ENCODE measurements around the gene HTR3B. TPM values are rescaled to one million over a fixed set of nuclear protein-coding genes. Genes with fewer than 3 reads are reported as not detected.

HTR3B gene
- polyA plus RNA-seq, 3 donors = 0.04 to 0.14 TPM; not detected in 1

DNA sequence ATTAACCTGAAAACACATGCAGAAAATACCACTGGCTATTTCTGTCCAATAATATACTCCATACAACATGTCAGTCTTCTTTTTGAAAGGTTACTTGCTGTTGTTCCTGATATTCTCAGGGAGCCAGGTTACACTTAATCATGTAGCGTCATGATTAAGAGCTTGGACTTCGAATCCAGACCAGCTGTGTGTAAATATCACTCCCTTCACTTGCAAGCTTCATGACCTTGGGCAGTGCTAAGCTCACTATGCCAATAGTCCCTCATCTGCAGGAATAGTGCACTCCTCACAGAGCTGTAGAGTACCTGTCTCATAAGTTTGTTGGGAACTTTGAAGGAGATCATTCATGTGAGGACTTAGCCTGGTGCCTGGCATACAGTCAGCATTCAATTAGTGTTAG is 1.9 kb downstream of the HTR3B start:
- H3K4me1 Mint-ChIP-seq = no peaks in the 10 kb centered on the region
- Histone ChIP-seq H3K9me3 (replicated peaks in 1 of 2; ENCODE audit: control insufficient read depth in 1 of 2, insufficient read depth in 1 of 2, low read length in 2 of 2) (no peaks in the 10 kb centered on the region), H4K20me1 (ENCODE audit: insufficient read depth, low read length) (no peaks in the 10 kb centered on the region), H3K27ac (ENCODE audit: low read depth in 1 of 2, low read length in 2 of 2) (no peak overlapping the region), H3K4me3 (replicated peaks in 1 of 3; ENCODE audit: low read depth in 2 of 3, low read length in 3 of 3) (no peak overlapping the region), H3K4me1 (ENCODE audit: control insufficient read depth in 1 of 2, insufficient read depth in 2 of 2, low read length in 2 of 2) (no peaks in the 10 kb centered on the region), H2AFZ (ENCODE audit: insufficient read depth, low read depth, low read length, poor library complexity, severe bottlenecking) (no peak overlapping the region), H3K27me3 (ENCODE audit: control insufficient read depth in 2 of 2, insufficient read depth in 2 of 2, low read length in 2 of 2) (no peaks in the 10 kb centered on the region), H3K36me3 (replicated peaks in 1 of 2; ENCODE audit: control insufficient read depth in 1 of 2, insufficient read depth in 2 of 2, low read length in 2 of 2) (no peaks in the 10 kb centered on the region), H3K4me2 (replicated peaks; ENCODE audit: extremely low read depth, low read length, poor library complexity, severe bottlenecking) (no peak overlapping the region), H3K79me2 (ENCODE audit: insufficient read depth, low read length) (no peaks in the 10 kb centered on the region), H3K9ac (ENCODE audit: insufficient read depth, low read length, poor library complexity, severe bottlenecking) (no peak overlapping the region)
- H3K27ac Mint-ChIP-seq = no peak overlapping the region
- intact Hi-C loops (cut with micrococcal nuclease) = no loop called here
- TF ChIP-seq, protein P1, sequence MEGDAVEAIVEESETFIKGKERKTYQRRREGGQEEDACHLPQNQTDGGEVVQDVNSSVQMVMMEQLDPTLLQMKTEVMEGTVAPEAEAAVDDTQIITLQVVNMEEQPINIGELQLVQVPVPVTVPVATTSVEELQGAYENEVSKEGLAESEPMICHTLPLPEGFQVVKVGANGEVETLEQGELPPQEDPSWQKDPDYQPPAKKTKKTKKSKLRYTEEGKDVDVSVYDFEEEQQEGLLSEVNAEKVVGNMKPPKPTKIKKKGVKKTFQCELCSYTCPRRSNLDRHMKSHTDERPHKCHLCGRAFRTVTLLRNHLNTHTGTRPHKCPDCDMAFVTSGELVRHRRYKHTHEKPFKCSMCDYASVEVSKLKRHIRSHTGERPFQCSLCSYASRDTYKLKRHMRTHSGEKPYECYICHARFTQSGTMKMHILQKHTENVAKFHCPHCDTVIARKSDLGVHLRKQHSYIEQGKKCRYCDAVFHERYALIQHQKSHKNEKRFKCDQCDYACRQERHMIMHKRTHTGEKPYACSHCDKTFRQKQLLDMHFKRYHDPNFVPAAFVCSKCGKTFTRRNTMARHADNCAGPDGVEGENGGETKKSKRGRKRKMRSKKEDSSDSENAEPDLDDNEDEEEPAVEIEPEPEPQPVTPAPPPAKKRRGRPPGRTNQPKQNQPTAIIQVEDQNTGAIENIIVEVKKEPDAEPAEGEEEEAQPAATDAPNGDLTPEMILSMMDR (IDR thresholded peaks at IDR 0.05) = no peak
- no peak overlapping the region for H3K4me3 Mint-ChIP-seq
- peaks cover 5 to 11% (median 10%) of the 10 kb centered on the region in 3 donors for H3K27me3 Mint-ChIP-seq (ENCODE audit: low read depth in 3 of 3)
- WGBS (ENCODE audit: insufficient coverage) = 90% methylated on average over 2 of the region's 2 CpGs
- H3K36me3 Mint-ChIP-seq = no peaks in the 10 kb centered on the region
- DNase-seq = no peak
- no peaks in the 10 kb centered on the region for H3K9me3 Mint-ChIP-seq

DNA sequence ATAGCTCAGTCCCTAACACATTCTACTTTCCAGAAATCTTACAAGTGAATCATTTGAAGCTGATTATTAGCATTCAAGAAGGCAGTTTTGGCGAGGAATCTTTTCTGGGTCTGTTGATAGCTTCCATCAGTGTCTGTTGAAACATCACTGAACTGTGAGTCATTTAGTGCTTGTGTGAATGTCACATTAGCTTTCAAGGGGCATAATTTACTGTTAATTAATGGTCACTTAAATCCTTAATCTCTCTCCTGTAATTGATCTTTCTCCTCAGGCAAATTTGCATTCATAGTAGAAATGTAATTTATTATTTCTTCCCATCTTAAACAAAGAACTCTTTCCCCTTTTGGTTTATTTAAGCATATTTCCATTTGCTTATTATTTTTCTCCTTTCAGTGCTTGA is 2.6 kb downstream of the HTR3B start:
- intact Hi-C loops (cut with micrococcal nuclease) = no loop called here
- Mint-ChIP-seq H3K4me3 (no peak overlapping the region), H3K4me1 (no peaks in the 10 kb centered on the region), H3K27me3 (ENCODE audit: low read depth in 3 of 3) (peaks cover 6 to 16% (median 10%) of the 10 kb centered on the region in 3 donors), H3K27ac (no peak overlapping the region), H3K36me3 (no peaks in the 10 kb centered on the region), H3K9me3 (no peaks in the 10 kb centered on the region)
- no peak overlapping the region for H3K9ac ChIP-seq (ENCODE audit: insufficient read depth, low read length, poor library complexity, severe bottlenecking)
- H3K79me2 ChIP-seq (ENCODE audit: insufficient read depth, low read length) = no peaks in the 10 kb centered on the region
- H3K4me3 ChIP-seq (replicated peaks in 1 of 3; ENCODE audit: low read depth in 2 of 3, low read length in 3 of 3) = no peak overlapping the region
- no peaks in the 10 kb centered on the region for H4K20me1 ChIP-seq (ENCODE audit: insufficient read depth, low read length)
- no peaks in the 10 kb centered on the region for H3K27me3 ChIP-seq (ENCODE audit: control insufficient read depth in 2 of 2, insufficient read depth in 2 of 2, low read length in 2 of 2)
- TF ChIP-seq, protein P1 (IDR thresholded peaks at IDR 0.05) = no peak
- H3K27ac ChIP-seq (ENCODE audit: low read depth in 1 of 2, low read length in 2 of 2) = no peak overlapping the region
- no peak overlapping the region for H3K4me2 ChIP-seq (replicated peaks; ENCODE audit: extremely low read depth, low read length, poor library complexity, severe bottlenecking)
- H3K9me3 ChIP-seq (replicated peaks in 1 of 2; ENCODE audit: control insufficient read depth in 1 of 2, insufficient read depth in 1 of 2, low read length in 2 of 2) = no peaks in the 10 kb centered on the region
- no peaks in the 10 kb centered on the region for H3K36me3 ChIP-seq (replicated peaks in 1 of 2; ENCODE audit: control insufficient read depth in 1 of 2, insufficient read depth in 2 of 2, low read length in 2 of 2)
- DNase-seq = no peak
- no peaks in the 10 kb centered on the region for H3K4me1 ChIP-seq (ENCODE audit: control insufficient read depth in 1 of 2, insufficient read depth in 2 of 2, low read length in 2 of 2)
- no peak overlapping the region for H2AFZ ChIP-seq (ENCODE audit: insufficient read depth, low read depth, low read length, poor library complexity, severe bottlenecking)
- WGBS (ENCODE audit: insufficient coverage) = no CpG with 5 or more reads among the region's 1 CpG

Data from CD14-positive monocyte (primary cell).